Vagina (tissue), 2 donors: ENCODE data around the gene LEMD2. TPM values are rescaled to one million over a fixed set of nuclear protein-coding genes. Genes with fewer than 3 reads are reported as not detected.
A peak's percentile ranks its signal among the peaks of the same experiment; 100 is the strongest.

Experiments
- DNase-seq, 2 donors: peaks; one replicate each; pipeline ENCODE4 v3.0.0-alpha.2; 2017; ENCODE audit errors: extremely low spot score in 2 of 2
- H3K27ac ChIP-seq: fragments of 200-600 bp; sonication (generic); one replicate; pipeline ENCODE4 v1.5.1; 2019
- H3K27me3 ChIP-seq: fragments of 200-600 bp; sonication (generic); one replicate; pipeline ENCODE4 v1.5.1; 2019
- H3K36me3 ChIP-seq, 2 donors: fragments of 200-600 bp; sonication (generic); one replicate each; pipeline ENCODE4 v1.5.1; 2017 to 2019
- H3K4me1 ChIP-seq: fragments of 200-600 bp; sonication (generic); one replicate; pipeline ENCODE4 v1.5.1; 2019
- H3K4me3 ChIP-seq, 2 donors: fragments of 200-600 bp; sonication (generic); 1 replicate in 1 of 2; 2 replicates in 1 of 2; pipeline ENCODE4 v1.5.1; 2016 to 2019
- H3K9me3 ChIP-seq: fragments of 200-600 bp; sonication (generic); one replicate; pipeline ENCODE4 v1.5.1; 2019
- POLR2A ChIP-seq, 2 donors: fragments of 450-650 bp; IDR thresholded peaks; one replicate each; pipeline ENCODE4 v1.6.1; 2017; ENCODE audit warnings: antibody characterized with exemption in 2 of 2, mild to moderate bottlenecking in 2 of 2, moderate library complexity in 2 of 2
- POLR2AphosphoS5 ChIP-seq, 2 donors: sonication (generic); formaldehyde crosslinking; IDR thresholded peaks; one replicate each; pipeline ENCODE4 v1.9.0; 2017; ENCODE audit warnings: antibody characterized with exemption in 2 of 2, mild to moderate bottlenecking in 2 of 2, low read depth in 1 of 2; ENCODE audit not compliant: insufficient read depth in 1 of 2
- intact Hi-C: fragments of 100-400 bp; cut with DNase I; formaldehyde crosslinking; loops from one replicate; pipeline ENCODE4 v1.15.1; 2023
- total RNA-seq: library from RNA; depleted of rRNA; stranded (reverse); fragments of >200 nt; gene quantifications from one replicate; pipeline ENCODE4 v1.2.3, GENCODE V29; 2016
- TF ChIP-seq, protein P1 (sequence below), 3 experiments: fragments of 450-650 bp in 2 of 3; fragments of 200-600 bp in 1 of 3; sonication (generic) in 1 of 3; IDR thresholded peaks; one replicate each; pipeline ENCODE4 v1.5.1; 2017 to 2019; ENCODE audit warnings: antibody characterized with exemption in 3 of 3, mild to moderate bottlenecking in 2 of 3, moderate library complexity in 2 of 3

The LEMD2 gene
- total RNA-seq, 1 donor from 2014 or later, result 55.5 TPM

DNA sequence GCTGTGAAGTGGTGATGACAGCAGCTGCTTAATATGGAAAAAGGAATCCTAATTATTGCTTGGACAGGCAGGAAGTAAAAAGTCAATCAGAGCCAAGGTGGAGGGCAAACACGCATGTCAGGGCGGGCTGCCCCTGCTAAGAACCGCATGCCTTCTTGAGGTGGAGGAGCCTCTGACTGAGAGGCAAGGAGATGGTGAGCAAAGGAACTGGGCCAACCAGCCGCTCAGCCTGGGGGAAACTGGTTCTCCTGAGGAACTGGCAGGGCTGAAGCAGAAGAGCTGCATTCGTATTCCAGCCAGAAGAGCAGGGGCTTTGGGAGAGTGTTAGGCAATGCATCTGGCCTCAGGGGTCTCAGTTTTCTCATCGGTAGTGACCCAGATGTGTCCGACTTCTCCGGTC lies 28.0 kb upstream of the LEMD2 start:
- H3K27ac ChIP-seq, result no peak overlapping the region
- intact Hi-C loops, result no loop called here
- no peaks in the 10 kb centered on the region for H3K27me3 ChIP-seq
- TF ChIP-seq, protein P1, sequence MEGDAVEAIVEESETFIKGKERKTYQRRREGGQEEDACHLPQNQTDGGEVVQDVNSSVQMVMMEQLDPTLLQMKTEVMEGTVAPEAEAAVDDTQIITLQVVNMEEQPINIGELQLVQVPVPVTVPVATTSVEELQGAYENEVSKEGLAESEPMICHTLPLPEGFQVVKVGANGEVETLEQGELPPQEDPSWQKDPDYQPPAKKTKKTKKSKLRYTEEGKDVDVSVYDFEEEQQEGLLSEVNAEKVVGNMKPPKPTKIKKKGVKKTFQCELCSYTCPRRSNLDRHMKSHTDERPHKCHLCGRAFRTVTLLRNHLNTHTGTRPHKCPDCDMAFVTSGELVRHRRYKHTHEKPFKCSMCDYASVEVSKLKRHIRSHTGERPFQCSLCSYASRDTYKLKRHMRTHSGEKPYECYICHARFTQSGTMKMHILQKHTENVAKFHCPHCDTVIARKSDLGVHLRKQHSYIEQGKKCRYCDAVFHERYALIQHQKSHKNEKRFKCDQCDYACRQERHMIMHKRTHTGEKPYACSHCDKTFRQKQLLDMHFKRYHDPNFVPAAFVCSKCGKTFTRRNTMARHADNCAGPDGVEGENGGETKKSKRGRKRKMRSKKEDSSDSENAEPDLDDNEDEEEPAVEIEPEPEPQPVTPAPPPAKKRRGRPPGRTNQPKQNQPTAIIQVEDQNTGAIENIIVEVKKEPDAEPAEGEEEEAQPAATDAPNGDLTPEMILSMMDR (IDR thresholded peaks at IDR 0.05), result no peak
- TF ChIP-seq POLR2A (IDR thresholded peaks at IDR 0.05) (no peak), POLR2AphosphoS5 (IDR thresholded peaks at IDR 0.05; ENCODE audit: insufficient read depth in 1 of 2, low read depth in 1 of 2) (no peak)
- no peaks in the 10 kb centered on the region for H3K36me3 ChIP-seq
- no peak for DNase-seq
- no peak overlapping the region for H3K4me3 ChIP-seq
- no peaks in the 10 kb centered on the region for H3K9me3 ChIP-seq
- no peaks in the 10 kb centered on the region for H3K4me1 ChIP-seq

DNA sequence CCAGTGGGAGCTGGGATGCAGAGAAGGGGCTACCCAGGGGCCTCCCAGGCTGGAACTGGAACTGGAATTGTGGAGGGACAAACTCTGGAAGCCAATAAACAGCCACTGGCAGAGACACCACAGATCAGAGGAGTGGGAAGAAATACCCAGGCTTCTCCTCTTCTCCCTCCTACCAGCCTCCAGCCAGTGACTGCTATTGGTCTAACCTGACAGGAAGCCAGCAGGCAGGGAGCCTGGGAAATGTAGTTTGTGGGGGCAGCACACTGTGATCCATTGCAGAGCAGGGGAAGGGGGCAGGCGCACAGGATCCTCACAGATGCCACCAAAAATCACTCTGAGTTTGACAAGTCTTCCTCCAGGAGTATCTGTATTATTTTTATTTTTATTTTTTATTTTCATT lies 26.9 kb upstream of the LEMD2 start:
- no peak for DNase-seq
- Histone ChIP-seq H3K9me3 (no peaks in the 10 kb centered on the region), H3K36me3 (no peaks in the 10 kb centered on the region), H3K4me1 (no peaks in the 10 kb centered on the region), H3K4me3 (no peak overlapping the region), H3K27me3 (no peaks in the 10 kb centered on the region), H3K27ac (no peak overlapping the region)
- TF ChIP-seq, protein P1 (IDR thresholded peaks at IDR 0.05), result no peak
- TF ChIP-seq POLR2A (IDR thresholded peaks at IDR 0.05) (no peak), POLR2AphosphoS5 (IDR thresholded peaks at IDR 0.05; ENCODE audit: insufficient read depth in 1 of 2, low read depth in 1 of 2) (no peak)
- intact Hi-C loops, result no loop called here

DNA sequence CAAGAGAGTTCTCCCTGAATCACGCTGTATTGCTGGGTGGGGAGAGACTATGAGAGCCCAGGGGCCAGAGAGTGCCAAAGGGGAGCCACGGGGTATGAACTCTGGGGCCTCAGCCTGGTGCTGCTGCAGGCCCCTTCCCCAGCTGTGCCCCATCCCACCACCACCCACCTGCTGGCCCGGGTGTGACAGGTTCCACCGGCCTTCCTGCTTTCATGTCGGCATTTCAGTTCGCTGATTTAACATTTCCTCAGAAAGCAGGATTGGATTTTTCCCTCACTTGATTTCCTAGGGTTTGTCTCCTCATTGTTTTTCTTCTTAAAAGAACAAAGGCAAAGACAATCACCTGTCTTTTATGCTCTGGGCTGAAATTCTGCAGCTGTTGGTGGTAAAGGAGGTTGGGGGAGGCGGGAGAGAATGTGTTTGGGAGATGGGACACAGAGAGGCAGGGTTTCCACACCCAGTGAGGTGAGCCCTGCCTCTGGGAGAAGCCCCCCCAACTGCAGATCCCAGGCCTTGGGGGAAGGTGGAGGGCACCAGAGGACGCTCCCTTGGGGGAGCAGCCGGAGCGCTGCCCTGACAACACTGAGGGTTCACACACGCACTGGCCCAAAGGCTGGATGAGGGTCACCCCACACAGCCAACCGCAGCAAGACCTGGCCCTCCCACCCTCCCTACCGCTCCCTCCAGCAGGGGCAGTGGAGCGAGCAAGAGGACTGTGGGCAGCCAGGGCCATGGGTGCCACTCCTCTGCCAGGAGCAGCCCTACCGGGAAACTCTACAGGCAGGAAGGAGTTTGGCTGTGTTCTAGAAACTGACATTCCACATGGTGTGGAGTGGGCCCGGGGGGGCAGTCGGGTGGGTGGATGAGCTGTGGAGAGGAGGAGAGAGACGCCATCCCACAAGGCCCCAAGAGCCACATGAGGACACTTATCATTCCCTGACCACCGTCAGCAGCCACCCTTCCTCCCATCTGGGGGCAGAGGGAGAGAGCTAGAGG lies 25.4 kb upstream of the LEMD2 start:
- intact Hi-C loops, result no loop called here
- no peak for DNase-seq
- no peaks in the 10 kb centered on the region for H3K9me3 ChIP-seq
- TF ChIP-seq POLR2AphosphoS5 (IDR thresholded peaks at IDR 0.05; ENCODE audit: insufficient read depth in 1 of 2, low read depth in 1 of 2) (no peak), POLR2A (IDR thresholded peaks at IDR 0.05) (no peak)
- H3K27ac ChIP-seq, result no peak overlapping the region
- no peaks in the 10 kb centered on the region for H3K27me3 ChIP-seq
- no peak overlapping the region for H3K4me3 ChIP-seq
- H3K4me1 ChIP-seq, result no peaks in the 10 kb centered on the region
- no peaks in the 10 kb centered on the region for H3K36me3 ChIP-seq

DNA sequence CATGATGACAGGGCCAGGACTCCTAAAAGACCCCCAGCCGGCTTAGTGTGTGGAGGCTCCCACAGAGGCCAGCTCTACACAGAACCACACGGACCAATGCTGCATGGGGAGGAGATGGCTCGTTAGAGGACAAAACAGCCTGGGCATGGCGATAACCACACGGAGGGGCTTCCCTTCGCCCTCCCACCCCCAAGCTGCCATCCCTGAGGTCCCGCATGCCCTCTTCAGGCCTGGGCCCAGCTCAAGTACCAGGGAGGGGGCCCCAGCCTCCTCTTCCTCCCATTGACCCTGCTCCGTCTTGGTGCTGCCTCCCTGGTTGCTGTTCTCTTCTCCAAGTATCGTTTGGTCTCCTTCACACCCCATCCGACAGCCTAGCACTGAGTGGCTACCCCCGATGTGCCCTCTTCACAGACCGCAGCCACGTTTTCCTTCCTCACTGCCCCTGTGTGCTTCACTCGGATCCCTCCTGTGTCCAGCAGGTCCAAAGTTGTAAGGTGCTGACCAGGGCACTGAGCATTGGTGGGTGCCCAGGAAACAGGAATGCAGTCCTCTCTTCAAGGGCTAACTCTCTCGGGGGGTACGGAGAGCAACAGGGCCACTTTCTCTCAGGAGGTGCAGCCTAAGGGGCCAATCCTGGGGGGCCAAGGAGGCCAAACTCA lies 24.4 kb upstream of the LEMD2 start:
- no peak for DNase-seq
- Histone ChIP-seq H3K4me1 (no peaks in the 10 kb centered on the region), H3K4me3 (no peak overlapping the region), H3K9me3 (no peaks in the 10 kb centered on the region), H3K27me3 (no peaks in the 10 kb centered on the region), H3K36me3 (no peaks in the 10 kb centered on the region), H3K27ac (no peak overlapping the region)
- TF ChIP-seq, protein P1 (IDR thresholded peaks at IDR 0.05), result no peak
- no peak for TF ChIP-seq POLR2AphosphoS5 (IDR thresholded peaks at IDR 0.05; ENCODE audit: insufficient read depth in 1 of 2, low read depth in 1 of 2)
- TF ChIP-seq POLR2A (IDR thresholded peaks at IDR 0.05), result no peak
- intact Hi-C loops, result no loop called here

DNA sequence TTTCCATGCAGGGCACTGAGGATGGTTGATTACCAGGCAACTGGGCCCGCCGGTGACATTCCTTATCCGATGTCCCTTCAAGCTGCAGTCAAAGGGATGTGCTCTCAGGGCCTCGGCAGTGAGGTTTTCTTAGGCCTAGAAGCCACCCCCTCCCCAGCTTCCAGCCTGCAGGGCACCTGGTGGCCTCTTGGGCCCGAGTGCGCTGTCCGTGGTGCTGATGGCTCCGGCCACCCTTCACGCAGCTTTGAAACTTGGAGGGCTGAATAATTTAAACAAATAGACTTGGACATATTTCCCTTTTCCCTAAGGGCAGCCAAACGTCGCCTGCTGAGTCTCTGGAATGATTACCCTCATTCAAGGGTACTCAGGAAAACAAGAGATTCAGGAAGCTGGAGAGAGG lies 23.7 kb upstream of the LEMD2 start:
- TF ChIP-seq POLR2A (IDR thresholded peaks at IDR 0.05), result no peak
- no peak for TF ChIP-seq POLR2AphosphoS5 (IDR thresholded peaks at IDR 0.05; ENCODE audit: insufficient read depth in 1 of 2, low read depth in 1 of 2)
- TF ChIP-seq, protein P1 (IDR thresholded peaks at IDR 0.05), result peak in 1 of 3 experiments; percentile 18
- Histone ChIP-seq H3K27me3 (no peaks in the 10 kb centered on the region), H3K27ac (no peak overlapping the region), H3K4me3 (no peak overlapping the region), H3K36me3 (no peaks in the 10 kb centered on the region), H3K4me1 (no peaks in the 10 kb centered on the region), H3K9me3 (no peaks in the 10 kb centered on the region)
- no peak for DNase-seq
- intact Hi-C loops, result no loop called here
